RWPE2 (cell line): ENCODE data around the gene ARMC7.

Experiments used
- ATAC-seq: fragments of 200-7000 bp; cut with Tn5 transposase; 3 replicates; pipeline ENCODE4 v1.9.1; 2021; ENCODE audit warnings: low read depth
- DNase-seq: peaks from one replicate; pipeline ENCODE4 v3.0.0-alpha.2; 2020; ENCODE audit warnings: low spot score
- H3K27ac ChIP-seq: fragments of 450-650 bp; 2 replicates; pipeline ENCODE4 v1.5.1; 2017; ENCODE audit warnings: mild to moderate bottlenecking; ENCODE audit not compliant: poor library complexity, severe bottlenecking
- H3K27me3 ChIP-seq: fragments of 250-450 bp; sonication (Bioruptor Pico); 2 replicates; pipeline ENCODE4 v1.5.1; 2021; ENCODE audit warnings: mild to moderate bottlenecking, moderate library complexity; ENCODE audit not compliant: insufficient read depth, poor library complexity, severe bottlenecking
- H3K36me3 ChIP-seq: fragments of 250-450 bp; sonication (Bioruptor Pico); 2 replicates; pipeline ENCODE4 v1.5.1; 2020; ENCODE audit warnings: low read depth, mild to moderate bottlenecking, moderate library complexity
- H3K4me1 ChIP-seq: fragments of 250-450 bp; sonication (Bioruptor Pico); 2 replicates; pipeline ENCODE4 v1.5.1; 2021; ENCODE audit warnings: mild to moderate bottlenecking, moderate library complexity; ENCODE audit not compliant: insufficient read depth, poor library complexity, severe bottlenecking
- H3K4me3 ChIP-seq: fragments of 250-450 bp; sonication (Bioruptor Pico); 2 replicates; pipeline ENCODE4 v1.5.1; 2021; ENCODE audit warnings: mild to moderate bottlenecking, moderate library complexity; ENCODE audit not compliant: severe bottlenecking
- H3K9me3 ChIP-seq: fragments of 250-450 bp; sonication (Bioruptor Pico); 2 replicates; pipeline ENCODE4 v1.5.1; 2021; ENCODE audit warnings: mild to moderate bottlenecking, moderate library complexity; ENCODE audit not compliant: severe bottlenecking
- TF ChIP-seq, protein P1 (sequence below): fragments of 450-650 bp; IDR thresholded peaks from one replicate; pipeline ENCODE4 v1.5.1; 2017; ENCODE audit warnings: mild to moderate bottlenecking, moderate library complexity; ENCODE audit not compliant: poor library complexity, severe bottlenecking

ARMC7 gene

DNA sequence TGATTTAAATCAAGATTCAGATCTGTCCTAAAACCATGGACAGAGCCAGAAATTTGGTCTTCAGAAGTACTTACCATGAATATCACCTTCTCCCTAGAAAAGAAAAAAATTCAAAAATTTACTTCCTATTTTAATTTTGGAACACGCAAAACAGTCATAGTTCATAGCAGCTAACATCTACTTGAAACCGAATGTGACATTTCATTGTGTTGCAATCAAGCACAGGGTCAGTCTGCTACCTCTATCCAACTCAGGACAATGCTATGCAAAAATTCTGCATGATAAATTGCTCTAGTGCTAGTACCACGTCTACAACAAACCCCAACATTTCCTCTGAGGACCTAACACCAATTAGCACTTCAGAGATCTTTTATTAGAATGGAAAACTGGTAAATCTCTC, 36.8 kb downstream of the ARMC7 start:
- Histone ChIP-seq H3K4me1 (peaks cover 4% of the 10 kb centered on the region), H3K9me3 (no peaks in the 10 kb centered on the region), H3K4me3 (no peak overlapping the region), H3K36me3 (peaks cover 85% of the 10 kb centered on the region), H3K27ac (no peak overlapping the region), H3K27me3 (no peaks in the 10 kb centered on the region)
- ATAC-seq (no peak), DNase-seq (no peak)
- TF ChIP-seq, protein P1, sequence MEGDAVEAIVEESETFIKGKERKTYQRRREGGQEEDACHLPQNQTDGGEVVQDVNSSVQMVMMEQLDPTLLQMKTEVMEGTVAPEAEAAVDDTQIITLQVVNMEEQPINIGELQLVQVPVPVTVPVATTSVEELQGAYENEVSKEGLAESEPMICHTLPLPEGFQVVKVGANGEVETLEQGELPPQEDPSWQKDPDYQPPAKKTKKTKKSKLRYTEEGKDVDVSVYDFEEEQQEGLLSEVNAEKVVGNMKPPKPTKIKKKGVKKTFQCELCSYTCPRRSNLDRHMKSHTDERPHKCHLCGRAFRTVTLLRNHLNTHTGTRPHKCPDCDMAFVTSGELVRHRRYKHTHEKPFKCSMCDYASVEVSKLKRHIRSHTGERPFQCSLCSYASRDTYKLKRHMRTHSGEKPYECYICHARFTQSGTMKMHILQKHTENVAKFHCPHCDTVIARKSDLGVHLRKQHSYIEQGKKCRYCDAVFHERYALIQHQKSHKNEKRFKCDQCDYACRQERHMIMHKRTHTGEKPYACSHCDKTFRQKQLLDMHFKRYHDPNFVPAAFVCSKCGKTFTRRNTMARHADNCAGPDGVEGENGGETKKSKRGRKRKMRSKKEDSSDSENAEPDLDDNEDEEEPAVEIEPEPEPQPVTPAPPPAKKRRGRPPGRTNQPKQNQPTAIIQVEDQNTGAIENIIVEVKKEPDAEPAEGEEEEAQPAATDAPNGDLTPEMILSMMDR = no peak

DNA sequence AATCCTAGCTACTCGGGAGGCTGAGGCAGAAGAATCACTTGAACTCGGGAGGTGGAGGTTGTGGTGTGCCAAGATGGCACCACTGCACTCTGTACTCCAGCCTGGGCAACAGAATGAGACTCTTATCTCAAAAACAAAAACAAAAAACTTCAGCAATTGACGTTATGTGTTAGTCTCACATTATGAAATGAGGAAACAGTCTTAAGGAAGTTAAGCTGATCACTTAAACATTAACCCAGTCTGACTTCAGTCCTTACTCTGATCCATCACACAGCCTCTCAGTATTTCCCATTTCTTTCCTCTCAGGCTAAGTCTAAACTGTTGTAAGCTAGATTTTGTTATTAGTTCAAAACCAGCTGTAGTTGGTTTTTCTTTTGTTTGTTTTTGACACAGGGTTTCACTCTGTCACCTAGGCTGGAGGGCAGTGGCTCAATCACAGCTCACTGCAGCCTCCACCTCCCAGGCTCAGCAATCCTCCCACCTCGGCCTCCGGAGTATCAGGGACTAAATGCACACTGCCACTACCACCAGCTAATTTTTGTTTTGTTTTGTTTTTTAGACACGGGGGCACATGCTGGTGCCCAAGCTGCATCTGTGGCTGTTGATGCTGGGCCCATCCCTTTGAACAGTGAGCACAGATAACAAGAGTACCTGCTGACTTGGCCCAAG, 38.2 kb downstream of the ARMC7 start:
- Histone ChIP-seq H3K4me3 (no peak overlapping the region), H3K4me1 (peaks cover 14% of the 10 kb centered on the region), H3K9me3 (no peaks in the 10 kb centered on the region), H3K27ac (no peak overlapping the region), H3K36me3 (peaks cover 85% of the 10 kb centered on the region), H3K27me3 (no peaks in the 10 kb centered on the region)
- TF ChIP-seq, protein P1 = no peak
- peak; percentile 31 for DNase-seq
- ATAC-seq = no peak

DNA sequence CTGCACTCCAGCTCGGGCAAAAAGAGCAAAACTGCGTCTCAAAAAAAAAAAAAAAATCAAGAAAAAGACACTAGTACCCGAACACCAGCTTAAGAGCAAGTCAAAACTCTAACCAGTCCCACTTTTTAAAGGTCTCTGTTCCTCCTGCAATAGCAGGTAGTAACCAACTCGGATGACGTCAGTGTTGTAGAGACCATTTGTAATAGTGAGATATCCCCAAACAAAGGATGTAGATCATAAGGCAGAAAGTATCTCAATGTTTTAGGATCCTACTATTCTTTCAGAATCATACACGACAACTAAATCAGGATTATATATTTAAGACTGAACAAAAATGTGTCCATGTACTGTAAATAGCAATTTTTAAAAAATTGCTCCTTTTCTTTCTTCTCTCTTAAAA, 42.2 kb downstream of the ARMC7 start:
- ATAC-seq = no peak
- Histone ChIP-seq H3K27me3 (no peaks in the 10 kb centered on the region), H3K4me1 (peaks cover 22% of the 10 kb centered on the region), H3K36me3 (peaks cover 48% of the 10 kb centered on the region), H3K9me3 (no peaks in the 10 kb centered on the region), H3K4me3 (peak overlapping the region; percentile 92), H3K27ac (peak overlapping the region; percentile 88)
- TF ChIP-seq, protein P1 = no peak
- DNase-seq = no peak

DNA sequence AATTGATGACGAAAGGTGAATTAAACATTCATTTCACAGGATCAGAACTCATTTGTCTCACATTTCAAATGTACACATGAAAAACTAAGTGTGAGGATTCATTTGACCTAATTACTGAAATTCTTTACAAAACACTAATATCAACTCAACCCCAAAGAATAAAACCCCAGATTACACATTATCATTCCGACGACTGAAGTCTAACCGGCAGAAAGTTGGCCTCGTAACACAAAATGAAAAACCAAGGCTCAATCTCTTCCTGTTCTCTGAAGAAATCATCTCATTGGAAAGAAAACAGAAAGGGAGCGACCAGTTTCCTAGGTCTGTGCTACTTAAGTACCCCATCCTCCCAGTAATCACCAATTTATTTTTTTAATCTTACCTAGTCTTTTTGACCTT, 42.8 kb downstream of the ARMC7 start:
- H3K27me3 ChIP-seq = no peaks in the 10 kb centered on the region
- TF ChIP-seq, protein P1 = no peak
- peak overlapping the region; percentile 92 for H3K4me3 ChIP-seq
- H3K27ac ChIP-seq = peak overlapping the region; percentile 88
- DNase-seq (no peak), ATAC-seq (no peak)
- H3K9me3 ChIP-seq = no peaks in the 10 kb centered on the region
- H3K4me1 ChIP-seq = peaks cover 22% of the 10 kb centered on the region
- H3K36me3 ChIP-seq = peaks cover 42% of the 10 kb centered on the region

DNA sequence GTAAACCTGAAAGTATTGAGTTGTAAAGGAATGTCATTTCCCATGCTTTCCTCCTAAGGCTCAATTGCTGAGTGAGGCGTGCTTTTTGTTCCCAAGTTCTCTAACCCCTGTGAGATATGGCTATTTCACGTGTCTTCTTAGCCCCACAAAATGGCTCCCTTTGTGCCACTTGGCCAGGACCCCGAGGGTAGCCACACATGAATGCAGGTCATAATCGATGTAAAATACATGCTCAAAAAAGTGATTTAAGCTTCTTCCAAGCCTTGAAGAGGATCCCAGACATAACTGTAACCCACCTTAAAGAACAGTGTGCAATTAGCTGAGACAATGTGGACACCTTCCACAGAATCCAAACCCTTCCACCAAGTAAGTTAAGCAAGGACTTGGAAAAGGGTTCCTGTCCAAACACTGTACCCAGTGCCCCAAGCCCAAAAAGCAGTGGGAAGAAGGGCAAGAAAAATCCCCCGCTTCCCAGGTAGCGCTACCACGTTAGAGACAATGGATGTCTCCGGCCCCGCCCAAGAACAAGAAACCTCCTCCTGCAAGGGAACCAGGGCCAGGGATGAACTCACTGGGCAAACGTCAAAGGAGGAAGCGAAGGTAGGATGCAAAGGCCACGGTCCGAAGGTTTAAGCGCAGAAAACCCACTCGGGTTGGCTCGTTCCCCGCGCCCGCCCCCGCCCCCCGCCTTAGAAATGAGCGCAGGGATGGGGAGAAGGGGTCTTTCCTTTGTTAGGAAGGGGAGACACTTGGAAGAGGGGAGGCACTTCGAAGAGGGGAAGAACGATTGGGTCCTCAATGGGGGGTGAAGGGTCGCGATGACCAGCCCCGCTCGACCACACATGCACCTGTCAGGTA, 43.4 kb downstream of the ARMC7 start:
- TF ChIP-seq, protein P1 = no peak
- ATAC-seq = peak; percentile 49
- Histone ChIP-seq H3K4me3 (peak overlapping the region; percentile 92), H3K4me1 (peaks cover 22% of the 10 kb centered on the region), H3K9me3 (no peaks in the 10 kb centered on the region), H3K27me3 (no peaks in the 10 kb centered on the region), H3K27ac (peak overlapping the region; percentile 88), H3K36me3 (peaks cover 36% of the 10 kb centered on the region)
- DNase-seq = peak; percentile 66
